ENCODE measurements around the gene SMCHD1.
A peak's percentile ranks its signal among the peaks of the same experiment; 100 is the strongest.
"Not testable (repeated sequence)": the region's sequence is repeated elsewhere in the genome, so short reads cannot be mapped to it uniquely, and the experiment has no call there.

The SMCHD1 gene

DNA sequence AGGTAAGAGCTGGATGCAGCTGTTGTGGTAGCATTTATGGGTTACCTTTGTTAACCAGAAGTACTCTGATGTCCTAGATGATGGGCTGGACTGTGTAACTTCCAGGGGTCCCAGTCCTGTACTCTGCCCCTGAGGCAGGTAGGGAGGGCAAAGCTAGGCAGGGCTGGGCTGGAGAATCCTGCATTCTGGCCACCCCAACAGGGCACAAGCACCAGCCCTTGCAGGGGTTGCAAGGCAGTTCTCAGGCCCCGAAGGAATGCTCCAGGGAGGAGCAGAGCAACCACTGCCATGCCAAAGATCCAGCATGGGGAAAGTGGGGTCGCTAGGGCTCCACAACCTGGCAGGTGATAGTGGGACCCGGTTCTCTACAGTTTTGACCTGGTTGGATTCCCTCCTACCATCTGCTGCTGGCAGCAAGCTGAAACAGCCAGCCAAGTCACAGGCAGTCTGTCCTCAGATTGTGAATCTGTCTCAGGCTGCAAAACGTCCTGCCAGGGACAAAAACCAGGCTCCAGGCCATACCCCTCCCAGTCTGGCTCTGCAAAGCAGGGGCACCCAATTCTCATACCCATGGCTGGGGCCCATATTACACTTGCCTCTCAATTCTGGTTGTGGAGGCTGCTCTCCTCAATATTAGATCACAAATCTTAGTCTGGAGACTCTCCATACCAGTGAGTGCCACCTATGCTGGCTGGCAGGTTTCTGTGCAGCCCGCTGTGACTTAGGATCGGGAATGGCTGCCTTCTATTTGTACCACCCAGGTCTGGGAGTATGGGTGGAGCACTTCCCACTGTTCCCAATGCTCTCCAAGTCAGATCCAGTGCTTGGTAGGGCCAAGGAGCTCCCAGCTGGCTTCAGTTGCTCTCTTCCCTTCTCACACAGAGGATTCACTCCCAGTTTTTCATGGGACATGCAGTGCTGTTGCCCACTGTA lies 61.1 kb downstream of the SMCHD1 start:
- DNase-seq (ENCODE audit: low read depth) = no peak

DNA sequence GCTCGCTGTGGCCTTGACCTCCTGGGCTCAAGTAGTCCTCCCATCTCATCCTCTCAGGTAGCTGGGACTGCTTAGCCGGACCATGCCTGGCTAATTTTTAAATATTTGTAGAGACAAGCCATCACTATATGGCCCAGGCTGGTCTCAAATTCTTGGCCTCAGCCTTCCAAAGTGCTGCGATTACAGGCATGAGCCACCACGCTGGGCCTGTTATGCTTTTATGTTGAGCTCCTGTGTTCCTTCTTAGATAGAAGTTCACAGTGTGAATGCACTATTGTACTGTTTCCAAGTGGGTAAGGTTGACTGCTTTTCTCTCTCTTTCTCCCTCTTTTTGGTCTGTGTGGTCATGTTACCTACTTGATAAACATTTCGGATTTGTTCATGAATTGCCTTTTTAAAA lies 61.9 kb downstream of the SMCHD1 start:
- DNase-seq (ENCODE audit: low read depth) = no peak

DNA sequence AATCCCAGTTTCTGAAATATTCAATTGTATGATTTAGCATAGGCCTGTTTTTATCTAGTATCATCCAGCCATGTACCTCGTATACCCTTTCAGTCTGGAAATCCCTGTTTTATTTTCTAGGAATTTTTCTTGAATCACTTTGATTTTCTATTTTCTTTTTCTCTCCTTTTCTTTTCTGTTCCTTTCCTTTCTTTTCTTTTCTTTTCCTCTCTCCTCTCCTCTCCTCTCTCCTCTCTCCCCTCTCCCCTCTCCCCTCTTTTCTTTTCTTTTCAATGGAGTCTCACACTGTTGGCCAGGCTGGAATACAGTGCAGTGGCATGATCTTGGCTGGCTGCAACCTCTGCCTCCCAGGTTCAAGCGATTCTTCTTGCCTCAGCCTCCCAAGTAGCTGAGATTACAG lies 63.5 kb downstream of the SMCHD1 start:
- DNase-seq (ENCODE audit: low read depth) = no peak

DNA sequence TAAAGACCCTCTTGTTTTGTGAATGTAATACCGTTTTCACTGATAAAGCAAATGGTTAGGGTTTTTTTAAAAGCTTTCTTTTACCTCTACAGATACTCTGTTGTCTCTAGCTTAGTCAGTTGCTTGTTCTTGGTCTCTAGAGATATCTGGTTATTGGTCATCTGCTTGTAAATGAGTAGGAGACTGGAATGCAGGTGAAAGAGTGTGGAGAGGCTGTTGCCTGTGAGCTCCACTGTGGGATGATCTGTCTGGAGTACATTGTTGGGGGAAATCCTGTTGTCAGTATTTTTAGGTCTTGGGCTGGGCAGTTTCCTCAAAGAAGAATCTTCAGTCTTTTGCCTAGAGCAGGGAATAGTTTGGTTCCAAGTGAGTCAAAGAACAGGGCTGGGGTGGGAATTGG lies 67.7 kb downstream of the SMCHD1 start:
- DNase-seq (ENCODE audit: low read depth) = no peak

GRCh38 chr18:2729757-2730156 lies 74.2 kb downstream of the SMCHD1 start:
- DNase-seq (ENCODE audit: low read depth) = no peak

GRCh38 chr18:2736823-2737222 lies 81.3 kb downstream of the SMCHD1 start:
- DNase-seq (ENCODE audit: low read depth) = no peak

DNA sequence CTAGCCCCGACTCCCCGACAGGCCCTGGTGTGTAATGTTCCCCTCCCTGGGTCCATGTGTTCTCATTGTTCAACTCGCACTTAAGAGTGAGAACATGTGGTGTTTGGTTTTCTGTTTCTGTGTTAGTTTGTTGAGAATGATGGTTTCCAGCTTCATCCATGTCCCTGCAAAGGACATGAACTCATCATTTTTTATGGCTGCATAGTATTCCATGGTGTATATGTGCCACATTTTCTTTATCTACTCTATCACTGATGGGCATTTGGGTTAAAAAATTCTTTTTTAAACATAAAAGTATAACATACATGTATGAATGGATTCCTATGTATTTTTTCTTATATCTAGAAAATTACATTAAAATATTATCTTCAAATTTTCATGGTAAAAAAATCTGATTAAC lies 84.6 kb downstream of the SMCHD1 start:
- not testable (repeated sequence) for DNase-seq (ENCODE audit: low read depth)

GRCh38 chr18:2746274-2746673 lies 90.7 kb downstream of the SMCHD1 start:
- DNase-seq (ENCODE audit: low read depth) = no peak

DNA sequence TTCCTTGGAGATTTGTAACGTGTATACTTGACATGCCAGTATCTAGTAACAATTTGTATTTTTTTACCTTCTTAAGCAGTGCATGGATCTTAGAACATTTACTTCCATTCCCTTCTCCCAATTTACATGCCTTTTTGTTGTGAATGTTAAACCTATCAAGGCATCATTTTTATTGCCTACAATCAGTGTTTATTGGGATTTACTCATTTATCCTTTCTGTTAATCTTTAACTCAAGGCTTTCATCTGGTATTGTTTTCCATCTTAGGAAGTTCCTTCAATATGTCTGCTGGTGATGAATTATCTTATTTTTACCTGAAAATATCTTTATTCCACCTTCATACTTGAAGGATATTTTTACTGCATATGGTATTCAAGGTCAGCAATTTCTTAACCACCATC lies 102.8 kb downstream of the SMCHD1 start:
- DNase-seq (ENCODE audit: low read depth) = no peak

- DNase-seq (ENCODE audit: low read depth) = no peak
Measured at GRCh38 chr18:2774669-2775068, 119.1 kb downstream of the SMCHD1 start.

DNA sequence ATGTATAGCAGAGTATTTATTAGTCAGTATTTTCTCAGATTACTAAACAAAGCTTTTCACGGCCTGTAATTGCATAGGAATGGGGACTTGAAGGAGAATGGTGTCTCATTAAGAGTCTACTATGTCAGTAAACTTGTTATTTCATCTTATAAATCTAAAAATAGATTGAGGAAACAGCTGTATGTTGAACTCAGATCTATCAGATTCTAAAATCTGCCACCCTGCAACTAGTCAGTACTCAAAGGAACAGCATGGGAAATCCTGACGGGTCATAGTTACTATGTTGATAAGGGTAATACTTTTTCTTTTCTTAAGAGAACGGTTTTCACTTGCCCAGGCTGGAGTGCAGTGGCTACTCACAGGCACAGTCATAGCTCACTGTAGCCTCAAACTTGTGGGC lies 121.1 kb downstream of the SMCHD1 start:
- no peak for DNase-seq (ENCODE audit: low read depth)

DNA sequence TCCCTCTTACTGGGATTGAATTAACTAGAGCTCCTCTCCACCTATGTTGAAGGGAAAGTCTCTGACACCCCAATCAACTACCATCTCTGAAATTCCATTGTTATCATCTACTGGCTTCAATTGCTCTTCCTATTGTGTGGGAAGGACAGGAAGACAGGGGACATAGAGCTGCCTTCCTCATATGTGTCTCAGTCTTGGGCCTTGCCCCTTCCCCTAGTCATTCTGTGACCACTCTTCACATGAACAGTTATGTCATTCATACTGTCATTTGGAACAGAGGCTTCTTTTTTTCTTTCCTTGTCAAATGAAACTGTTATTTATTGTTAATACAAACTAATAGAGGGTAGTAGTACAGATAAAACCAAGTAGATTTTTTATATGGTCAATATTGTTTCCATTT lies 121.7 kb downstream of the SMCHD1 start:
- DNase-seq (ENCODE audit: low read depth) = no peak

GRCh38 chr18:2780750-2781149 lies 125.2 kb downstream of the SMCHD1 start:
- DNase-seq (ENCODE audit: low read depth) = no peak

DNA sequence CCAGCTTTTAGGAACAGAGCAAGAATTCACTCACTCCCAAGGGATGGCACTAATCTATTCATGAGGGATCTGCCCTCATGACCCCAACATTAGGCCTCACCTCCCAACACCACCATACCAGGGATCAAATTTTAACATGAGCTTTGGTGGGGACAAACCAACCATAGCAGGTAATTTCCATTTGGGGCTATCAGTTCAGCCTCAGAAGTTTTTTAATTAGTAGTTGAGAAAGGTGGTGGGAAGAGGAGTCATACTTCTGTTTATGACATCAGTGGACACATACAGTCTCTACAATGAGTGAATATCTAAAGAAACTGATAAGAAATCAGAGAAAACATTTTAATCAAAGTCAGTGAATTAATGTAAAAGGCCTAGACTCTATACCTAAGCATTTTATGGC lies 131.7 kb downstream of the SMCHD1 start:
- no peak for DNase-seq (ENCODE audit: low read depth)

GRCh38 chr18:2792395-2792794 lies 136.9 kb downstream of the SMCHD1 start:
- no peak for DNase-seq (ENCODE audit: low read depth)

GRCh38 chr18:2794159-2794558 lies 138.6 kb downstream of the SMCHD1 start:
- DNase-seq (ENCODE audit: low read depth) = no peak

GRCh38 chr18:2797951-2798350 lies 142.4 kb downstream of the SMCHD1 start:
- no peak for DNase-seq (ENCODE audit: low read depth)

DNA sequence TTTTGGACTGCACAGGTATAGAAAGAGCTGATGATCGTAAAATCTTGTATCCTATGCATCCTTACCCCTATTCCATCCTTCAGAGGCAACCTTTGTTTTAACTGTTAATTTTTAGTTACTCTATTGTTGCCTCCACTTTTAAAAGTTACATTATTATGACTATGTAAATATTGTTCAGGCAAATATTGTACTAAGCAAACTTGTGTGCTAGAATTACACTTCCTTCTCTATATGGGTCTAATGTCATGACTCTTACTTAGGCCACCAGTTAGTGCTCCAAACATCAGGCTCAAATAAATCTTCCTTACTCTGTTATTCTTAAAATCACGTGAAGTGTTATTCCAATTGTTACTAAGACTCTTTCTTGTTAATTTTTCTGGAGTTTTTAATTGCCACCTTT lies 143.8 kb downstream of the SMCHD1 start:
- no peak for DNase-seq (ENCODE audit: low read depth)

DNA sequence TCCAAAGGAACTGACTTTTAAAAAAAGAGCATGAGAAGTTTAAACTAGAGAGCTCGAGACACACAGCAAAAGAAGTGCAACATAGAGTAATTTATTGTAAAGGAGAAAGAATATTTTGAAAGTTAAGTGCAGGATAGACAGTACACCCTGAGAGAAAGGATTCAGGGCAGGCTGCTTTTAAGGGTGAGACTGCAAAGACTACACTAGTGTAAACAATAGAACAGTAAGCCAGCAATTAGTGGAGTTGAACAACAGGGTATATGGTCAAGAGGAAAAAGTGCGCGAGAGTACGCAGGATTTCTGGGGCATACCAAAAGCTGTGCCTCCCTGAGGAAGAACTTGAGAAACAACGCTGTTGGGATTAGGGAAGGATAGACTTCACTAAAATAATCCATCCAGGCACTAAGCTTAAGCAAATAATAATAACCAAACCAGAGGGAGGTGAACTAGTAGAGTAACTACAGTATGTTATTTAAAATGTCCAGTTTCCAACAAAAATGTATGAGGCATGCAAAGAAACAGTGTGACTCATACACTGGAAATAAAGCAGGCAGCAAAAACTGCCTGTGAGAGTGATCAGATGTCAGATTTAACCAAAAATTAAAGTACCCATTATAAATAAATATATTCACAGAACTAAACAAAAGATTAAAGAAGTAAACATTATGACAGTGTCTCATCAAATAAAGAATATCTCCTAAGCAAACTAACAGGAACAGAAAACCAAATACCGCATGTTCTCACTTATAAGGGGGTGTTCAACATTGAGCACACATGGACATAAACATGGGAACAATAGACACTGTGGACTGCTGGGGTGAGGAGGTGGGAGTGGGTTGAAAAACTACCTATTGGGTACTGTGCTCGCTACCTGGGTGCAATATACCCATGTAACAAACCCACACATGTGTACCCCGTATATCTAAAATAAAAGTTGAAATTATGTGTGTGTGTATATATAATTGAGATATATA lies 150.7 kb downstream of the SMCHD1 start:
- DNase-seq (ENCODE audit: low read depth) = peak; percentile 34

DNA sequence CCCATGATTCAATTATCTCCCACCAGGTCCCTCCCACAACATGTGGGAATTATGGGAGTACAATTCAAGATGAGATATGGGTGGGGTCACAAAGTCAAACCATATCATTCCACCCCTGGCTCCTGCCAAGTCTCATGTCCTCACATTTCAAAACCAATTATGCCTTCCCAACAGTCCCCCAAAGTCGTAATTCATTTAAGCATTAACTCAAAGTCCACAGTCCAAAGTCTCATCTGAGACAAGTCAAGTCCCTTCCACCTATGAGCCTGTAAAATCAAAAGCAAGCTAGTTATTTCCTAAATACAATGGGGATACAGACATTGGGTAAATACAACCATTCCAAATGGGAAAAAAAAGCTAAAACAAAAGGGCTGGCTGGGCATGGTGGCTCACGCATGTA lies 153.1 kb downstream of the SMCHD1 start:
- DNase-seq (ENCODE audit: low read depth) = not testable (repeated sequence)

DNA sequence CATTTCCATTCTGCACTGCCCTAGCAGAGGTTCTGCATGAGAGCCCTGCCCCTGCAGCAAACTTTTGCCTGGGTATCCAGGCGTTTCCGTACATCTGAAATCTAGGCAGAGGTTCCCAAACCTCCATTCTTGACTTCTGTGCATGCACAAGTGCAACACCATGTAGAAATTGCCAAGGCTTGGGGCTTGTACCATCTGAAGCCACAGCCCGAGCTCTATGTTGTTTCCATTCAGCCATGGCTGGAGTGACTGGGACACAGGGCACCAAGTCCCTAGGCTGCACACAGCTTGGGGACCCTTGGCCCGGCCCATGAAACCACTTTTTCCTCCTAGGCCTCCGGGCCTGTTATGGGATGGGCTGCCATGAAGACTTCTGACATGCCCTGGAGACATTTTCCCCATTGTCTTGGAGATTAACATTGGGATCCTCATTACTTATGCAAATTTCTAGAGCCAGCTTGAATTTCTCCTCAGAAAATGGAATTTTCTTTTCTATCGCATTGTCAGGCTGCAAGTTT lies 154.2 kb downstream of the SMCHD1 start:
- DNase-seq (ENCODE audit: low read depth) = not testable (repeated sequence)

DNA sequence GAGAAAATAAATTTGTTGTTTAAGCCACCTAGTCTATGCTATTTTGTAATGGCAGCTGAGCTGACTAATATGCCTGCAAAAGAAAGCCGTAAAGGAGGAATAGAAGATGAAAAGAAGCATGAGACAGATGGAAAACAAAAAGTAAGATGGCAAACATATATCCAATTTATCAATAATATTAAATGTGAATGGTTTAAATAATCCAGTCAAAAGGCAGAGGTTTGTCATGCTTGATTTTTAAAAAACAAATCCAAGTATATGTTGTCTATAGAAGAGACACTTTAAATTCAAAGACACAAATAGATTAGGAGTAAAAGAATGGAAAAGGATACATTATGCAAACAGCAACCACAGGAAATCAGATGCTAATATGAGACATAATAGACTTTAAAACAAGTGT lies 155.9 kb downstream of the SMCHD1 start:
- no peak for DNase-seq (ENCODE audit: low read depth)

DNA sequence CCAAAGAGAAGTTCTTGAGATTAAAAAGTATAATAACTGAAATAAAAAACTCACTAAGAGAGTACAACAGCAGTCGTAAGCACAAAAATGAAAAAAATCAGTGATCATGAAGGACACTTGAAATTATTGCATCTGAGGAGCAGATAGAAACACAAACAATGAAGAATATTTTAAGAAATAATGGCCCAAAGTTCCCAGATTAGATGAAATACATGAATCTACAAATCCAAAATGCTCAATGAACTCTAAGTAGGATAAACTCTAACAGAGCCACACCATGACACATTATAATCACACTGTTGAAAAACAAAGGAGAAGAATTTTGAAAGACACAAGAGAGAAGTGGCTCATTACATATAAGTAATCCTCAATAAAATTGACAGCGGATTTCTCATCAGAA lies 159.4 kb downstream of the SMCHD1 start:
- no peak for DNase-seq (ENCODE audit: low read depth)

All from ELR (cell line).